Lower leg skin (tissue), 4 donors: ENCODE data around the gene CYP26B1. TPM values are rescaled to one million over a fixed set of nuclear protein-coding genes. Genes with fewer than 3 reads are reported as not detected.

Experiments used
- DNase-seq, 2 donors: peaks; one replicate each; pipeline ENCODE4 v3.0.0-alpha.2; 2019; ENCODE audit warnings: low spot score in 2 of 2
- H3K4me3 ChIP-seq: fragments of 200-600 bp; sonication (generic); 2 replicates; pipeline ENCODE4 v1.5.1; 2017; ENCODE audit warnings: mild to moderate bottlenecking, low read depth; ENCODE audit not compliant: poor library complexity, severe bottlenecking
- POLR2A ChIP-seq, 2 donors: fragments of 450-650 bp; IDR thresholded peaks; one replicate each; pipeline ENCODE4 v1.6.1; 2016 to 2017; ENCODE audit warnings: antibody characterized with exemption in 2 of 2, mild to moderate bottlenecking in 1 of 2, moderate library complexity in 1 of 2
- WGBS, 2 donors: methylation state at CpG; one replicate each; pipeline ENCODE4 v1.1.5; 2018; 5-methylcytosine and 5-hydroxymethylcytosine counted together
- intact Hi-C: fragments of 100-400 bp; cut with DNase I; formaldehyde crosslinking; loops from one replicate; pipeline ENCODE4 v1.15.0; 2023; ENCODE audit warnings: low total_unique reads
- total RNA-seq, 4 donors: library from RNA; depleted of rRNA; stranded (reverse); fragments of >200 nt; gene quantifications; one replicate each; pipeline ENCODE4 v1.1.0, GENCODE V29; 2016
- TF ChIP-seq, protein P1 (sequence below), 3 donors: fragments of 450-650 bp; IDR thresholded peaks; one replicate each; pipeline ENCODE4 v1.5.1; 2016; ENCODE audit warnings: antibody characterized with exemption in 3 of 3, mild to moderate bottlenecking in 3 of 3, moderate library complexity in 2 of 3

CYP26B1 gene
- total RNA-seq, 4 donors from 2014 or later: 51.6 to 93.0 (median 73.6) TPM

DNA sequence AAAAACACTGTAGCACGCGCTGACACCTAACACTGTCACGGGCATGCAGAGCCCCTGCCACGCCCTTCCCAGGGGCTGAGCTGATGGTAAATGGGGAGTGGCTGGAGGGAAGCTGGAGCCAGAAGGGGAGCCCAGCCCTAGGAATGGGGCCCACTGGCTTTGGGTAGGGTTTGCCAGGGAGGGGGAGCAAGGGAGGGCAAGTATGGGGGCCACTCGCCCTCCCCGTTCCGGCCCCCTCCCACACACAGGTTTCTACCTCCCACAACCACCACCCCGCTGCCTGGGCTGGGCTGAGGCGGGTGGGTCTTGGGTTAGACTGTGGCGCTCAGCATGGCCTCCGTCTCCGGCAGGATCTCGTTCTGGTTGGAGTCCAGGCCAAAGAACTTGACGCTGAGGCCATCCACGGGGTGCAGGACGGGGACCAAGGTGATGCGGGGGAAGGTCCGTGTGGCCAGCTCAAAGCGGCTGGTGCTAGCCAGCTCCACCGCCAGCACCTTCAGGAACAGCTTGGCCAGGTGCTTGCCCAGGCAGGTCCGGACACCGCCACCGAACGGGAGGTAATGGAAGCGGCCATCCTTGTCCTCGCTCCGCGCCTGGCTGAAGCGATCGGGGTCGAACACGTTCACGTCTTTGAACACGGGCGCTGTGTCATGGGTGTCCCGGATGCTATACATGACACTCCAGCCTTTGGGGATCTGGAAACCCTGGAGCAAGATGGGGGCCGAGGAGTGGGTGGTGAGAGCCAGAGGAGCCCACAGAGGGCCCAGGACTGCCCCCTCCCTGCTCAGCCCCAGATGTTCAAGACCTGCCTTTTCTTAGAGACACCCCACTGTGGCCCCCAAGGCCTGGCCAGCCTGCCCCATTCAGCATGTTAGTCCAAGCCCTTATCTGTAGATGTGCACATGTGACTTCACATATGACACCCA is 15.5 kb downstream of the CYP26B1 start:
- no peak for TF ChIP-seq POLR2A (IDR thresholded peaks at IDR 0.05)
- TF ChIP-seq, protein P1, sequence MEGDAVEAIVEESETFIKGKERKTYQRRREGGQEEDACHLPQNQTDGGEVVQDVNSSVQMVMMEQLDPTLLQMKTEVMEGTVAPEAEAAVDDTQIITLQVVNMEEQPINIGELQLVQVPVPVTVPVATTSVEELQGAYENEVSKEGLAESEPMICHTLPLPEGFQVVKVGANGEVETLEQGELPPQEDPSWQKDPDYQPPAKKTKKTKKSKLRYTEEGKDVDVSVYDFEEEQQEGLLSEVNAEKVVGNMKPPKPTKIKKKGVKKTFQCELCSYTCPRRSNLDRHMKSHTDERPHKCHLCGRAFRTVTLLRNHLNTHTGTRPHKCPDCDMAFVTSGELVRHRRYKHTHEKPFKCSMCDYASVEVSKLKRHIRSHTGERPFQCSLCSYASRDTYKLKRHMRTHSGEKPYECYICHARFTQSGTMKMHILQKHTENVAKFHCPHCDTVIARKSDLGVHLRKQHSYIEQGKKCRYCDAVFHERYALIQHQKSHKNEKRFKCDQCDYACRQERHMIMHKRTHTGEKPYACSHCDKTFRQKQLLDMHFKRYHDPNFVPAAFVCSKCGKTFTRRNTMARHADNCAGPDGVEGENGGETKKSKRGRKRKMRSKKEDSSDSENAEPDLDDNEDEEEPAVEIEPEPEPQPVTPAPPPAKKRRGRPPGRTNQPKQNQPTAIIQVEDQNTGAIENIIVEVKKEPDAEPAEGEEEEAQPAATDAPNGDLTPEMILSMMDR (IDR thresholded peaks at IDR 0.05): no peak
- intact Hi-C loops: no loop called here
- WGBS, 2 donors: 81 to 85% methylated on average over 36 to 37 of the region's 37 CpGs
- peak in 1 of 2 donors; percentile 86 for DNase-seq
- H3K4me3 ChIP-seq: no peak overlapping the region

DNA sequence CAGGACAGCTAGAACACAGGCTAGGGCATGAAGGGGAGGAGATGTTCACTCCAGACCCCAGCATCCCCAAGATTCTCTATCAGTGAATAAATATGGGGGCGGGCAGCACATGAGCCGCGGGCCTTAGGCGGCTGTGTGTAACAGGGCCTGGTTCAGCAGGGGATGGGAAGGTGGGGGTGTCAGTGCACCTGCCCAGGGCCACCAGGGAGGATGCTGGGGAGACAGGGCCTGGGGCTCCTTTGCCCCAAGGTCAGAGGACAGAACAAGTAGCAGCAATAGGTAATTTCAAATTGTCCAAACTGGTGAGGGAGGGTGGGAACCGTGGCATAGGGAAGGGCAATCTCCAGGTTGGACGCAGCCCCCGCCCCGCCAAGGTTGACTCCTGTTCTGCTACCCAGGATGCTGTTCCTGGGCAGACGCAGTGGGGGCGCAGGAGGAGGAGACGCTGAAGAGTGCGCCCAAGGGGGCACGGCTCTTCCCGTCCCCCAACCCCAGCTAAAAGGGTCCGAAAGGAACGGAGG is 16.2 kb downstream of the CYP26B1 start:
- TF ChIP-seq, protein P1 (IDR thresholded peaks at IDR 0.05): no peak
- TF ChIP-seq POLR2A (IDR thresholded peaks at IDR 0.05): no peak
- DNase-seq: peak in 1 of 2 donors; percentile 72
- 75 to 77% methylated on average over 16 of the region's 16 CpGs for WGBS, 2 donors
- no peak overlapping the region for H3K4me3 ChIP-seq
- intact Hi-C loops: no loop called here

DNA sequence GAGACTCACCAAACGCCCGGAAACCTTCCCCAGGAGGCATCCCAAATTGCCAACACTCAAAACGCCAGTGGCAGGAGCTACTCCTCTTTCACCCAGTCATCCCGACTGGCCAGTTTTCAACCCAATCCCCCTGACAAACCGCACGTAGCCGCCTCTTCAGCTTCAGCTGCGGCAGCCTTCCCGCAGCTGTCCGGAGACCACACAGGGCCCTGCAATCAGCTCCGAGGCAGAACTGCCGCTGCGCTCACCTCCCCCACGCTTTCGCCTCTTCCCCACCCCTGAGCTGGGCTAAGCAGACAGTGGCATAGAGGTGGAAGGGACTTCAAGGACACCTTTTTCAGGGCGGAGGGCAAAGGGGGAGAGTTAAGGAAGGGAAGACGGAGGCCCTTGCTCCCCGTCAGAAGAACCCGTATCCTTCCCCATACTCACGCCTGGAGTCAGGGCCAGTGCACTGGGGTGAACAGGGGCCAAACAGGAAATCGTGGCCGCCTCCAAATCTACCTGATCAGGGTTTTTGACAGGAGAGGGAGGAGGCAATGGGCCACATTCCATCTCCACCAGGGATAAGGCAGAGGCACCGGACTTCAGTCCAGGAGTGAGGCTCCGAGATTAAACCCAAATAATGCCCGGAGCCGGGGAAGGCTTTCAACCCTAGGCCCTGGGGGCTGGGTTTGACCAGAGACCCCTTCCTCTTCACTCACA is 16.9 kb downstream of the CYP26B1 start:
- peak in 1 of 2 donors; percentile 75 for DNase-seq
- no peak overlapping the region for H3K4me3 ChIP-seq
- 68 to 75% methylated on average over 26 of the region's 26 CpGs for WGBS, 2 donors
- TF ChIP-seq POLR2A (IDR thresholded peaks at IDR 0.05): no peak
- TF ChIP-seq, protein P1 (IDR thresholded peaks at IDR 0.05): no peak
- intact Hi-C loops: no loop called here

- intact Hi-C loops: no loop called here
- WGBS, 2 donors: 61 to 68% methylated on average over 9 of the region's 9 CpGs
- TF ChIP-seq POLR2A (IDR thresholded peaks at IDR 0.05): no peak
- TF ChIP-seq, protein P1 (IDR thresholded peaks at IDR 0.05): no peak
- DNase-seq: peak in 1 of 2 donors; percentile 81
- no peak overlapping the region for H3K4me3 ChIP-seq
Observed at GRCh38 chr2:72129681-72130340, 17.9 kb downstream of the CYP26B1 start.

DNA sequence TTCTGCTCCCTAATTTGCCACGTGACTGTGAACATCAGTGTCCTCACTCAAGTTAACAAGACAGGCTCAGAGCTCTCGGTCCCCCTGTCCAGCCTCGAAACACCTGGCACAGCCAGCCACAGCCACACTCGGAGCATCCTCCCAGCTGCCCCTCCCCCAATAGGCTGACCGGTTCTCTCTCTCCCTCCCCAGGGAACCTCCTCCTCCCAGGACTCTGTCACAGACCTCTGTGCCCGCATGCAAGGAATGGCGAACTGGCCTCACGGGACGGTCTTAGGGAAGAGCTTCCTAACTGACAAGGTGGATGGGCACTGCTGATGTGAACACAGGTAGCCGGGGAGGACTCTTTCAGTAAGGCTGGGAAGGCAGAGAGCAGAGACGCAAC is 18.8 kb downstream of the CYP26B1 start:
- WGBS, 2 donors: 81 to 84% methylated on average over 11 of the region's 11 CpGs
- TF ChIP-seq POLR2A (IDR thresholded peaks at IDR 0.05): no peak
- TF ChIP-seq, protein P1 (IDR thresholded peaks at IDR 0.05): no peak
- peak in 1 of 2 donors; percentile 76 for DNase-seq
- no peak overlapping the region for H3K4me3 ChIP-seq
- intact Hi-C loops: no loop called here
